ENCODE data around the gene IFNGR1. TPM values are rescaled to one million over a fixed set of nuclear protein-coding genes. Genes with fewer than 3 reads are reported as not detected.

Gene IFNGR1
- polyA plus RNA-seq, 12 donors, result 39.7 to 73.4 (median 53.3) TPM; not detected in 1

- DNase-seq, result peak; percentile 15
Measured at GRCh38 chr6:137157601-137158000, 61.6 kb downstream of the IFNGR1 start.

GRCh38 chr6:137156650-137157049 lies 62.5 kb downstream of the IFNGR1 start:
- no peak for DNase-seq

GRCh38 chr6:137155830-137156229 lies 63.4 kb downstream of the IFNGR1 start:
- DNase-seq, result no peak

GRCh38 chr6:137150072-137150471 lies 69.1 kb downstream of the IFNGR1 start:
- no peak for DNase-seq

GRCh38 chr6:137149035-137149393 lies 70.2 kb downstream of the IFNGR1 start:
- no peak for DNase-seq

- no peak for DNase-seq
Measured at GRCh38 chr6:137148306-137149034, 70.7 kb downstream of the IFNGR1 start.

Other genes with a start within 250 kb of the IFNGR1 start
- 10 to 100 TPM in 10 of 12 donors, 1 to 10 TPM in 1, not detected in 1; 8.1 to 35.8 (median 31.0) TPM for gene IL20RA, start 174.4 kb downstream of the IFNGR1 start, polyA plus RNA-seq (ENCODE audit: insufficient read length in 12 of 12)
- 1 to 10 TPM in 1 of 12 donors, under 1 TPM in 2, not detected in 9; 0.37 to 1.3 (median 0.39) TPM for gene IL22RA2, start 45.7 kb downstream of the IFNGR1 start, polyA plus RNA-seq (ENCODE audit: insufficient read length in 12 of 12)